Mesenchymal stem cell (in vitro differentiated cells and primary cell): ENCODE measurements around the gene CHEK1.

ENCODE experiments used
- DNase-seq: peaks from one replicate; pipeline ENCODE4 v3.0.0-alpha.2; 2013
- H2AFZ ChIP-seq: one replicate; pipeline ENCODE4 v1.6.1; 2013; ENCODE audit warnings: low read depth, mild to moderate bottlenecking, control low read depth, inconsistent platforms, low read length, moderate library complexity
- H2AK5ac ChIP-seq: 2 replicates; pipeline ENCODE4 v1.6.1; 2013; ENCODE audit warnings: low read length, moderate library complexity, mild to moderate bottlenecking, inconsistent platforms; ENCODE audit not compliant: severe bottlenecking
- H2BK120ac ChIP-seq: one replicate; pipeline ENCODE4 v1.6.1; 2013; ENCODE audit warnings: low read depth, mild to moderate bottlenecking, inconsistent platforms, low read length, moderate library complexity
- H2BK12ac ChIP-seq, 2 experiments: one replicate each; pipeline ENCODE4 v1.6.1; 2013; ENCODE audit warnings: inconsistent platforms in 2 of 2, low read length in 2 of 2, mild to moderate bottlenecking in 2 of 2, moderate library complexity in 2 of 2, control low read depth in 1 of 2
- H2BK15ac ChIP-seq: one replicate; pipeline ENCODE4 v1.6.1; 2013; ENCODE audit warnings: mild to moderate bottlenecking, low read depth, inconsistent platforms; ENCODE audit not compliant: poor library complexity, severe bottlenecking
- H2BK5ac ChIP-seq: 2 replicates; pipeline ENCODE4 v1.6.1; 2013; ENCODE audit warnings: low read depth, mild to moderate bottlenecking, low read length, control low read depth, inconsistent platforms; ENCODE audit not compliant: poor library complexity, severe bottlenecking
- H3K14ac ChIP-seq, 2 experiments: one replicate each; pipeline ENCODE4 v1.6.1; 2013; ENCODE audit warnings: inconsistent platforms in 2 of 2, low read length in 2 of 2, control low read depth in 1 of 2, mild to moderate bottlenecking in 1 of 2, moderate library complexity in 1 of 2
- H3K18ac ChIP-seq, 2 experiments: one replicate each; pipeline ENCODE4 v1.6.1; 2013; ENCODE audit warnings: inconsistent platforms in 2 of 2, low read length in 2 of 2, control low read depth in 1 of 2, low read depth in 1 of 2, mild to moderate bottlenecking in 1 of 2
- H3K23ac ChIP-seq, 2 experiments: one replicate each; pipeline ENCODE4 v1.6.1; 2013; ENCODE audit warnings: inconsistent platforms in 2 of 2, low read length in 2 of 2, mild to moderate bottlenecking in 2 of 2, moderate library complexity in 2 of 2, control low read depth in 1 of 2
- H3K27ac ChIP-seq: 2 replicates; pipeline ENCODE4 v1.5.1; 2013; ENCODE audit warnings: mild to moderate bottlenecking, moderate library complexity, low read length, control low read depth, inconsistent platforms; ENCODE audit not compliant: poor library complexity, severe bottlenecking
- H3K27me3 ChIP-seq, 2 experiments: 2 replicates each; pipeline versions ENCODE4 v1.6.1 to v1.7.0; 2013; ENCODE audit warnings: low read length in 2 of 2, mild to moderate bottlenecking in 2 of 2, moderate library complexity in 2 of 2, control low read depth in 1 of 2, inconsistent platforms in 1 of 2; ENCODE audit not compliant: control insufficient read depth in 1 of 2, insufficient read depth in 1 of 2
- H3K36me3 ChIP-seq, 2 experiments: 2 replicates each; pipeline versions ENCODE4 v1.6.1 to v1.7.0; 2013; ENCODE audit warnings: low read length in 2 of 2, control low read depth in 1 of 2, inconsistent platforms in 1 of 2, low read depth in 1 of 2, mild to moderate bottlenecking in 1 of 2; ENCODE audit not compliant: insufficient read depth in 2 of 2, control insufficient read depth in 1 of 2
- H3K4ac ChIP-seq, 2 experiments: one replicate each; pipeline ENCODE4 v1.6.1; 2013; ENCODE audit warnings: inconsistent platforms in 2 of 2, low read length in 2 of 2, mild to moderate bottlenecking in 2 of 2, moderate library complexity in 2 of 2, control low read depth in 1 of 2, low read depth in 1 of 2
- H3K4me1 ChIP-seq: 2 replicates; pipeline ENCODE4 v1.6.1; 2013; ENCODE audit warnings: low read depth, low read length, control low read depth; ENCODE audit not compliant: control insufficient read depth, insufficient read depth
- H3K4me2 ChIP-seq: 2 replicates; pipeline ENCODE4 v1.6.1; 2013; ENCODE audit warnings: low read length, mild to moderate bottlenecking, inconsistent platforms; ENCODE audit not compliant: poor library complexity, severe bottlenecking
- H3K4me3 ChIP-seq, 2 experiments: 2 replicates each; pipeline versions ENCODE4 v1.5.1 to v1.7.0; 2013; ENCODE audit warnings: low read length in 2 of 2, mild to moderate bottlenecking in 2 of 2, control low read depth in 1 of 2, low read depth in 1 of 2; ENCODE audit not compliant: insufficient read depth in 1 of 2
- H3K79me1 ChIP-seq: replicated peaks from 2 replicates; pipeline ENCODE4 v1.6.1; 2013; ENCODE audit warnings: mild to moderate bottlenecking, control low read depth, low read length, inconsistent platforms; ENCODE audit not compliant: poor library complexity, severe bottlenecking
- H3K9ac ChIP-seq: 2 replicates; pipeline ENCODE4 v1.7.0; 2013; ENCODE audit warnings: mild to moderate bottlenecking, low read length, moderate library complexity
- H3K9me3 ChIP-seq: 2 replicates; pipeline ENCODE4 v1.7.0; 2013; ENCODE audit warnings: mild to moderate bottlenecking, low read length; ENCODE audit not compliant: control insufficient read depth
- H4K8ac ChIP-seq: one replicate; pipeline ENCODE4 v1.6.1; 2013; ENCODE audit warnings: inconsistent platforms, mild to moderate bottlenecking, low read length, moderate library complexity
- H4K91ac ChIP-seq: one replicate; pipeline ENCODE4 v1.6.1; 2013; ENCODE audit warnings: mild to moderate bottlenecking, low read length, inconsistent platforms
- WGBS: methylation state at CpG from one replicate; pipeline ENCODE4 v1.1.7; 2013; ENCODE audit warnings: mixed read lengths; 5-methylcytosine and 5-hydroxymethylcytosine counted together

Gene CHEK1

GRCh38 chr11:125588505-125588904, 36.5 kb upstream of the CHEK1 start:
- Histone ChIP-seq H3K79me1 (peaks cover 5% of the 10 kb centered on the region), H3K4ac (no peak overlapping the region), H3K4me1 (peaks cover 3% of the 10 kb centered on the region), H4K91ac (no peak overlapping the region), H3K27ac (no peak overlapping the region), H3K9ac (no peak overlapping the region), H3K14ac (no peak overlapping the region), H2BK120ac (no peak overlapping the region), H2BK12ac (no peak overlapping the region), H2AK5ac (no peak overlapping the region), H2AFZ (no peak overlapping the region), H2BK15ac (no peak overlapping the region), H3K36me3 (peaks cover 3 to 16% of the 10 kb centered on the region in 2 experiments), H3K27me3 (no peaks in the 10 kb centered on the region), H4K8ac (no peak overlapping the region), H3K18ac (no peak overlapping the region), H3K4me2 (no peak overlapping the region), H3K9me3 (no peaks in the 10 kb centered on the region), H3K4me3 (no peak overlapping the region), H3K23ac (no peak overlapping the region), H2BK5ac (no peak overlapping the region)
- 60% methylated on average over 2 of the region's 3 CpGs for WGBS
- peak; percentile 8 for DNase-seq

DNA sequence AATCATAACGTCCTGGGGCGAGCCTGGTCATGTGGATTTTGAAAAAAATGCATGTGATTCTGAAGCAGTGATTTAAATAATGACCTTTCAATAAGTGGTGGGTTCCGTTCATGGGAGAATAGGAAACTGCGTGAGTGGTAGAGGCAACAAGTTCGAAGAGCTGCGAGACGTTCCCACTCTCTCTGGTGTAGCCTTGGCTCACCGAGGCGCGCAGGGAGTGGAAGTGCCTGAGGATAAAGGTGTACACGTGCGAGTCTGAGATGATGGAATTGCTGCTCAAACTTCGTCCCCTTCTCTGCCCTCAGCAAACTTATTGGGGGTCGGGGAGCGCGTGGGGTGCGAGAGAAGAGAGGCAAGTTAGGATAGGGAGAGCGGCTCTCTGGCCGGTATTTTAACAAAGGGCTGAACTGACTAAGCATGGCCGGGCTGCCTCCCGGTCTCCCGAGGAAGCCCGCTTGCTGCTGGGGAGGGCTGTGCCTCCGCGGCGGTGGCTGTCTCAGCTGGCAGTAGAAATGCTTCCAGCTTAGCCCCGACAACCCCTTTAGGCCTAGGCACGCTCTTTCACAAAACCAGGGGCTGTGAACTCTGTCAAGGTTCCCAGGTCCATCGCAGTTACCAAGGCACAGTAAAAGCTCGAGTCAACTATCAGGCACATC, 33.2 kb upstream of the CHEK1 start:
- Histone ChIP-seq H4K8ac (peak overlapping the region; percentile 99), H2BK120ac (peak overlapping the region; percentile 37), H3K27ac (peak overlapping the region; percentile 99), H3K9me3 (no peaks in the 10 kb centered on the region), H3K4me2 (peak overlapping the region; percentile 90), H2AFZ (peak overlapping the region; percentile 89), H3K4me1 (peaks cover 6% of the 10 kb centered on the region), H3K36me3 (peaks cover 2 to 10% of the 10 kb centered on the region in 2 experiments), H3K18ac (peak overlapping the region; percentile 94 to 96), H3K27me3 (no peaks in the 10 kb centered on the region), H4K91ac (peak overlapping the region; percentile 100), H3K4ac (peak overlapping the region; percentile 99 to 100), H2BK15ac (no peak overlapping the region), H2BK12ac (no peak overlapping the region), H3K4me3 (peak overlapping the region; percentile 72 to 90), H3K14ac (peak overlapping the region; percentile 69 to 86), H2BK5ac (peak overlapping the region; percentile 76), H3K23ac (peak overlapping the region in 1 of 2 experiments; percentile 9), H2AK5ac (peak overlapping the region; percentile 86), H3K79me1 (peaks cover 5% of the 10 kb centered on the region), H3K9ac (peak overlapping the region; percentile 99)
- 14% methylated on average over 26 of the region's 30 CpGs for WGBS
- no peak for DNase-seq

DNA sequence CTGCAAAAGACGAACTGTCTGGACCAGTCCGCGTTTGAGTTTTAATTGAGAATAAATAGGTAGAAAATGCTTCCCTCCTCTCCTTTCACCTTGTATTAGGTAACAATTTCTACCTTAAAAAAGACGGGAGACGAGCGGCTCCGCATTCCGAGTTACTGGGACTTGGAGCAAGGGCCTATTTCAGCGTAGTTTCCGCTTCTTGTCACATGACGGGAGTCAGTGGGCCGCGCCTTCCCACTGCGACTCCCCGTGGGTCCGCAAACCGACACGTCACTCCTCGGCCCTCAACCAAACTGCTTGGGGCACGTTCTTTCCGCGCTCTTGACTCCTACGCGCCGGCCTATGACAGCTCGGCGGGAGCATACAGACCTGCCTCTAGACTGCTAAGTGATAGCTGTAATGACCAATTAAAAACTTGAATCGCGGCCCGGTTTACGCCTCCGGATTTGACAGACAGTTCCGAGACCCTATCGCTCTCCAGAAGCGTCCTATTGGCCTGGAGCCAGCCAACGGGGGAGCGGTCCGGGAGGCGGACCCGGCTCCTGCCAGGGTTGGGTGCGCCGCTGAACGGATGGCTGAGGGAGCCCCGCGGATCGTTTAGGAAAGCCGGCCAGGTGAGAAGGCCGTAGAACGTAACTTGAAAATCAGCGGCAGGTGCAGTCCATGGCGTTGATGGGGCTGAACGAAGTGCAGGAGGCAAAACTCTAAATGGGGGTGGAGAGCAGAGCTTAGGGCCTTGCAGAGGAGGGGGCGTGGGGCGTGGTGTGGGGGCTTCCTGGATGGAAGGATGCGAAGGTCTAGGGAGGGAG, 32.5 kb upstream of the CHEK1 start, which contains the start of gene STT3A:
Gene STT3A, plus strand, starts transcription at position 548 of the 809 bp plus-strand sequence. CDS start 3,064 bp downstream, outside the sequence.
- Histone ChIP-seq H4K8ac (peak within 1 kb of the TSS; percentile 99), H2BK12ac (peak within 1 kb of the TSS; percentile 66), H3K79me1 (peaks cover 6% of the 10 kb centered on the region), H2BK120ac (peak within 1 kb of the TSS; percentile 89), H3K4ac (peak within 1 kb of the TSS; percentile 99 to 100), H3K27me3 (no peaks in the 10 kb centered on the region), H2BK5ac (peak within 1 kb of the TSS; percentile 78), H3K14ac (peak within 1 kb of the TSS; percentile 69 to 99), H3K4me3 (peak within 1 kb of the TSS; percentile 90 to 99), H4K91ac (peak within 1 kb of the TSS; percentile 100), H3K4me1 (peaks cover 6% of the 10 kb centered on the region), H3K4me2 (peak within 1 kb of the TSS; percentile 90), H2AK5ac (peak within 1 kb of the TSS; percentile 86), H3K9me3 (no peaks in the 10 kb centered on the region), H2AFZ (peak within 1 kb of the TSS; percentile 93), H3K36me3 (peaks cover 2 to 17% of the 10 kb centered on the region in 2 experiments), H2BK15ac (peak within 1 kb of the TSS; percentile 52), H3K18ac (peak within 1 kb of the TSS; percentile 94 to 98), H3K27ac (peak within 1 kb of the TSS; percentile 99), H3K23ac (peak within 1 kb of the TSS; percentile 9 to 79), H3K9ac (peak within 1 kb of the TSS; percentile 99)
- DNase-seq: peak; percentile 100
- under 1% methylated on average over 52 of the region's 55 CpGs for WGBS
